ENCODE measurements around the gene SLIT3.
A peak's percentile ranks its signal among the peaks of the same experiment; 100 is the strongest.

Gene SLIT3

DNA sequence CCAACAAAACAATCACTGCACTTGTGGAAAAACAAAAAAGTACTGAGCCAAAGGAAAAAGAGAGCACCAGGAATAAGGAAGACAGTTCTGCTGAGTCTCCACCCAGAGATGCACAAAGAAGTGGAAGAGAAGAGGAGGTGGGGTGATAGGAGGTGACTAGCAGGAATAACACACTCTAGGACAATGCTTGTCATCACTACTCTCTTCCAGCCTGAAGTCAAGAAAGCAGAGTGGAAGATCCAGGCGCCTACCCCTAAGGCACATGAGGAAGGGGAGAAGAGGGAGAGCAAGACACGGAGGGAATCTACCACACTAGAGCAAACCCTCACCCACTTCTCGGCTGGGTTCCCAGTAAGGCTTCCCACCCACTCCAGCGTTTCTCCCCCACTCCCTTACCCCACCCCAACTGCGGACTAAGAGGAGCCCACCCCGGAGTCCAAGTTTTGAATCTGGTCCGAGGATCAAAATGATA, 1.7 kb downstream of the SLIT3 start:
- Histone ChIP-seq H3K4me3 (ENCODE audit: low read length) (no peak overlapping the region), H3K4me1 (ENCODE audit: control insufficient read depth, insufficient read depth, low read length) (peaks cover 28% of the 10 kb centered on the region), H3K27me3 (ENCODE audit: control insufficient read depth, insufficient read depth, low read length) (peaks cover 48% of the 10 kb centered on the region), H3K9ac (ENCODE audit: low read depth, low read length) (no peak overlapping the region), H3K4me2 (ENCODE audit: low read length) (peak overlapping the region; percentile 87), H3K36me3 (ENCODE audit: insufficient read depth, low read length) (no peaks in the 10 kb centered on the region), H3K9me3 (replicated peaks; ENCODE audit: low read length) (no peaks in the 10 kb centered on the region)

DNA sequence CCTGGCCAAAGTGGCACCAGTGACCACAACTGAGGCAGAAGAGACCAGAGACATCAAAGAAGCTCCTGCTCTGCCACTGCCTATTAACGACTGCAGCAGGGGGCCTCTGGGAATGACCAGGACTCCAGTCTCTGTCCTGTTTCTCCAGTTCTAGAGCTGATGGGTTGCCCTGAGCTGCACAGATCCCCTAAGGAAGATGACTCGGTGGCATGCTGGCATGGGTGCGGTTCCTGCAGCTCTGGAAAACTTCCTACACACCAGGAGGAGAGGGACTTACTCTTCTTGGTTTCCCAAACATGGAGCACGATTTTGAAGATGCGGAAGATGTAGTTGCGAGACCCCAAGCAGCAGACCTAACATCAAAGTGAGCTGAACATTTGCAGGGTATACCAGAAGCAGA, 2.7 kb downstream of the SLIT3 start:
- Histone ChIP-seq H3K27me3 (ENCODE audit: control insufficient read depth, insufficient read depth, low read length) (peaks cover 37% of the 10 kb centered on the region), H3K4me2 (ENCODE audit: low read length) (no peak overlapping the region), H3K9ac (ENCODE audit: low read depth, low read length) (no peak overlapping the region), H3K4me3 (ENCODE audit: low read length) (no peak overlapping the region), H3K36me3 (ENCODE audit: insufficient read depth, low read length) (no peaks in the 10 kb centered on the region), H3K4me1 (ENCODE audit: control insufficient read depth, insufficient read depth, low read length) (peaks cover 28% of the 10 kb centered on the region), H3K9me3 (replicated peaks; ENCODE audit: low read length) (no peaks in the 10 kb centered on the region)

DNA sequence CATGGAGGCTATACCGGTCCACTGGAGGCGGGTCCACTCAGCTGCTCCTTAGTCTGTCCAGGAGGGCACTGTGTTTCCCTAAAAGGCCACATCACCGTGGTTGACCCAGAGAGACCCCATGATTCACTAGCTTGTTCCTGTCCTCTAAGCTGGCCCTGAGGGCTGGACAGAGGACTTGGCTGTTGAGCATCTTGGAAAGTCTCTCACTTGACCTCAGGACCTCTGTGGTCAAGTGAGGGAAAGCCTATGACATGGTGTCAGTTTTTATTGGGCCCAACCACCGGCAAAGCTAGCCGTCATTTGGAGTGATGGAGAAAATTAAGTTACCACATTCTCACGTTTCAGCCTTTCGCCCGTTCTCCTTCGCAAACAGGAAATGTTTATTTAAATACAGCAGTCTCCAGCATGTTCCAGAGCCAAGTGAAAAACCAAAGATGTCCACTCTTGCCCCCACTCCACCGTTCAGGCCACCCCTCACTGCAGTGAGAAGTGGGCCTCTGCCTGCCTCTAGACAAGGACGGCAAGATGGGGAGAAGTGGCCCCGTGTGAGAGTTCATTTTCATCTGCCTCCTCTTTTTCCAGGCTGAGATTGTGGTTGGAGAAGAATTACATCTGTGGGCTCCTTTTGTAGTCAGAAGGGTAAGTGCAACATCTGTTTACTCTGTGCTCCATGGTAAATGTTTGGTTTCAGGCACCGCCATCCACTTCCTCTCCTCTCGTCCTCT, 4.4 kb downstream of the SLIT3 start:
- Histone ChIP-seq H3K27me3 (ENCODE audit: control insufficient read depth, insufficient read depth, low read length) (peaks cover 30% of the 10 kb centered on the region), H3K4me1 (ENCODE audit: control insufficient read depth, insufficient read depth, low read length) (peaks cover 20% of the 10 kb centered on the region), H3K4me2 (ENCODE audit: low read length) (no peak overlapping the region), H3K4me3 (ENCODE audit: low read length) (no peak overlapping the region), H3K9ac (ENCODE audit: low read depth, low read length) (no peak overlapping the region), H3K36me3 (ENCODE audit: insufficient read depth, low read length) (no peaks in the 10 kb centered on the region), H3K9me3 (replicated peaks; ENCODE audit: low read length) (no peaks in the 10 kb centered on the region)

DNA sequence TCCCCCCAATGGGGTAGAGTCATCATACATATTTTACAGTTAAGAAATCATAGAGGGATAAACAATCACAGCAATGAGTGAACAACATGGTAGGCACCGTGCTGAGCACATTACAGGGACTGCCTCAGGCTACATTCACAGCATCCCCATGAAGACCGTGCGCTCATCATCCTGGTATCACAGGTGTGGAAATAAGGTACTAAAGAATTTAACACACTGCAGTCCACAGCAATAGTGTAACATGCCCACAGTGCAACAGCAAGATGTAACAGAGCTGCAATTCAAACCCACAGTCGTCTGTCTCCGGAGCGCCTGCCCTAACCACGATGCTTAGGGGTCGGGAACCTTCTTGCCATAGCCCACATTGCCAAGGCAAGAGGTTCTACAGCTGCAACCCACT, 5.6 kb downstream of the SLIT3 start:
- Histone ChIP-seq H3K4me2 (ENCODE audit: low read length) (no peak overlapping the region), H3K9me3 (replicated peaks; ENCODE audit: low read length) (no peaks in the 10 kb centered on the region), H3K27me3 (ENCODE audit: control insufficient read depth, insufficient read depth, low read length) (peaks cover 30% of the 10 kb centered on the region), H3K4me1 (ENCODE audit: control insufficient read depth, insufficient read depth, low read length) (peaks cover 11% of the 10 kb centered on the region), H3K4me3 (ENCODE audit: low read length) (no peak overlapping the region), H3K36me3 (ENCODE audit: insufficient read depth, low read length) (no peaks in the 10 kb centered on the region), H3K9ac (ENCODE audit: low read depth, low read length) (no peak overlapping the region)

DNA sequence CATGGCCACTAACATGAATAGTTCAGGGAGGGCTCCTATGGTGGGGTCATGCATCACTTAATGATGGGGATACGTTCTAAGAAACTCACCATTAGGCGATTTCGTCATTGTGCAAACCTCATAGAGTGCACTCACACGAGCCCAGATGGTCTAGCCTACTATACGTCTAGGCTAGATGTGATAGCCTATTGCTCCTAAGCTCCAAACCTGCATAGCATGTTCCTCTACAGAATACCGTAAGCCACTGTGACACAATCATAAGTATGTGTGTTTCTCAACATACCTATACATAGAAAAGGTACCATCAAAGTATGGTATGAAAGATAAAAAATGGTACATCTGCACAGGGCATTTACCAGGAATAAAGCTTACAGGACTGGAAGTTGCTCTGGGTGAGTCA, 6.3 kb downstream of the SLIT3 start:
- H3K4me1 ChIP-seq (ENCODE audit: control insufficient read depth, insufficient read depth, low read length) = peaks cover 6% of the 10 kb centered on the region

DNA sequence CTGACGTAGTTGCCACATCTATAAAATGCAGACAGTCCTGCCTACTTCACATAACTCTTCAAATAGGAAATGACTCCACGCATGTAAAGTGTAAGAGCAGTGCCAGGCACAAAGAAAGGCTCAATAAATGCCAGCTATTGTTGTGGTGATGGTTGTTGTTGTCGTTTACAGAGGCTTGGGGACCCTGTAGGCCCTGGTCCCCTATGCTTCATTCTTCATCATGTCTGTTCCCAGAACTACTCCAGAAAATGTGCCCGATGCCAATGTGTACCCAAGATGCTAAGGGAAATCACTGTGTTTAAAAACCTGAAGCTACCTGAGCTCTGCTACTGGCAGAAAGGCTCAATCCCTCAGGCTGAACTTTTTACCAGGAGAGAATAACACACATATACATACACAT, 9.1 kb downstream of the SLIT3 start:
- Histone ChIP-seq H3K36me3 (ENCODE audit: insufficient read depth, low read length) (no peaks in the 10 kb centered on the region), H3K4me2 (ENCODE audit: low read length) (no peak overlapping the region), H3K9me3 (replicated peaks; ENCODE audit: low read length) (no peaks in the 10 kb centered on the region), H3K9ac (ENCODE audit: low read depth, low read length) (no peak overlapping the region), H3K4me3 (ENCODE audit: low read length) (no peak overlapping the region), H3K4me1 (ENCODE audit: control insufficient read depth, insufficient read depth, low read length) (peaks cover 6% of the 10 kb centered on the region), H3K27me3 (ENCODE audit: control insufficient read depth, insufficient read depth, low read length) (peaks cover 11% of the 10 kb centered on the region)

More for the DNA sequence above, 6.3 kb downstream of the SLIT3 start:
- Histone ChIP-seq H3K36me3 (ENCODE audit: insufficient read depth, low read length) (no peaks in the 10 kb centered on the region), H3K4me3 (ENCODE audit: low read length) (no peak overlapping the region), H3K27me3 (ENCODE audit: control insufficient read depth, insufficient read depth, low read length) (peaks cover 26% of the 10 kb centered on the region), H3K9ac (ENCODE audit: low read depth, low read length) (no peak overlapping the region), H3K4me2 (ENCODE audit: low read length) (no peak overlapping the region), H3K9me3 (replicated peaks; ENCODE audit: low read length) (no peaks in the 10 kb centered on the region)

DNA sequence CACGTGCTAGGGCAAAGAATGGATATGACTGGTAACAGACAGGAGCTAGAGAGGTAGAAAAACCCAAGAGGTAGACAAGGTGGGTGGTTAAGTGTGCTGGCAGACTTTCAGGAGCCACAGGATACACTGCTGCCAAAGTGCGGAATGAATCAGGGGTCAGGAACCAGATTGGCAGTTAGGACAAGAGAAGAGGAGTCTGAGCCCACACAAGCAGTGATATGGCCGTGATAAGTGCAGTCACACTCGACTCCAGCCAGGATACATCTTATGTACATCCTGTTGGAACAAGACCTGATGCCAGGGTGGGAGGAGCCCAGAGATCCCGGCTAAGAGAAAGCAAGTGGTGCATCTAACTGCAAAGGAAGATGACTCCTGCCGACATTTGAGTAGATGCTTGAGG, 10.0 kb downstream of the SLIT3 start:
- H3K4me2 ChIP-seq (ENCODE audit: low read length) = no peak overlapping the region
- peaks cover 11% of the 10 kb centered on the region for H3K27me3 ChIP-seq (ENCODE audit: control insufficient read depth, insufficient read depth, low read length)
- no peaks in the 10 kb centered on the region for H3K4me1 ChIP-seq (ENCODE audit: control insufficient read depth, insufficient read depth, low read length)
- H3K4me3 ChIP-seq (ENCODE audit: low read length) = no peak overlapping the region
- no peaks in the 10 kb centered on the region for H3K36me3 ChIP-seq (ENCODE audit: insufficient read depth, low read length)
- no peaks in the 10 kb centered on the region for H3K9me3 ChIP-seq (replicated peaks; ENCODE audit: low read length)
- H3K9ac ChIP-seq (ENCODE audit: low read depth, low read length) = no peak overlapping the region

DNA sequence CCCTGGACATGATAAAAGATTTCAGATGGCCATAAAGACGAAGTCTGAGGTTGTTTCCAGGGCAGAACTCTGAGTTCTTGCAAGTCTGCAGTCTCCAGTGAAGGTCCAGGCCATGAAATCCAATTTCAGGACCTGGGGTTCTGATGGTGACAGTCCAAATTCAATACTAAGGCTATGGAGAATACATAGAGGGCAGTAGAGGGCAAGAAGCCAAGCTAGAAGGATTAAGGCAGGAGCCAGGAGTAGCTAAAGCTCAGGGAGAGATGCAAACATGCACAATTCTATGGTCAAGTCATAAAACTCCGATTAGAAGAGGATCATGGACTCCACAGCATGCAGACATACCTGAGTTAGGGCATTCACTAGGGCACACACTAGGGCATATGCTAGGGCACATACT, 11.4 kb downstream of the SLIT3 start:
- no peaks in the 10 kb centered on the region for H3K9me3 ChIP-seq (replicated peaks; ENCODE audit: low read length)
- peaks cover 11% of the 10 kb centered on the region for H3K27me3 ChIP-seq (ENCODE audit: control insufficient read depth, insufficient read depth, low read length)
- H3K4me1 ChIP-seq (ENCODE audit: control insufficient read depth, insufficient read depth, low read length) = no peaks in the 10 kb centered on the region
- no peak overlapping the region for H3K4me2 ChIP-seq (ENCODE audit: low read length)
- no peak overlapping the region for H3K9ac ChIP-seq (ENCODE audit: low read depth, low read length)
- no peak overlapping the region for H3K4me3 ChIP-seq (ENCODE audit: low read length)
- no peaks in the 10 kb centered on the region for H3K36me3 ChIP-seq (ENCODE audit: insufficient read depth, low read length)

DNA sequence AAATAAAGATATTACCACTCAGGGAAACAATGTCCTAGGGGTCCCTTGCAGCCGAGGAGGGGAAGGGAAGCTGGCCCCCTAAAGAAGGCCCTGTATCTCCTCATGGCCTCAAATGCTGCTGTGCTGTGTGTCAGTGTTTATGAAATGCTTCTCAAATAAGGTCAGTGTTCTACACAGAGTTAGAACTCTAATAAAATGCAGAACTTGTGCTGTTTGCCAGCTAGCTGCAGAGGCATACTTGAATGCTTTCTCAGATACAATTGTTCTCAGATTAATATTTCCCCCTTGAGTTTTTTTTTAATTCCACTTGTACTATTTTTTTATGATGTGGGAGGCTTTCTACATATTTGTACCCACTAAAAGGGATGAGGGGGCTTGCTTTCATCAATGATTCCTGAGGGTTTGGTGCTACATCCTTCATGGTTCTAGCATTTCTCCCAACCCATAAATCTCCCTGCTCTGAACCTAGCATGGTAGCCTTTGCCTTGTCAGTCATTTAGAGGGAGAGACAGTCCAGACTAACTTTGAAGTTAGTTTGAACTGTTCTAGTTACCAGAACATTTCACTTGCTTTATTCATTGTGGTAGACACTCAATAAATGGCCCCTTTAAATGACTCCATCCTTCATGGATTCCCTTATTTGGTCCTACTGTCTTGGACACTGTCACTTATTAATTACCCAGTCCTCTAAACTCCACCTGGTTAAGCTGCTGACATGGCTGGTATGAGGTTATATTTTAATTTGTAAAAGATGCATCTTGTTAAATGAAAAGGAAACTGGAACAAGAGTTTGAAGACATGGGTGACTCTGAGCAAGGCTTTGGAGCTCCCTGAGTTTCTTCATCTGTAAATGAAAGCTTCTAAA, 12.6 kb downstream of the SLIT3 start:
- H3K4me1 ChIP-seq (ENCODE audit: control insufficient read depth, insufficient read depth, low read length) = no peaks in the 10 kb centered on the region

DNA sequence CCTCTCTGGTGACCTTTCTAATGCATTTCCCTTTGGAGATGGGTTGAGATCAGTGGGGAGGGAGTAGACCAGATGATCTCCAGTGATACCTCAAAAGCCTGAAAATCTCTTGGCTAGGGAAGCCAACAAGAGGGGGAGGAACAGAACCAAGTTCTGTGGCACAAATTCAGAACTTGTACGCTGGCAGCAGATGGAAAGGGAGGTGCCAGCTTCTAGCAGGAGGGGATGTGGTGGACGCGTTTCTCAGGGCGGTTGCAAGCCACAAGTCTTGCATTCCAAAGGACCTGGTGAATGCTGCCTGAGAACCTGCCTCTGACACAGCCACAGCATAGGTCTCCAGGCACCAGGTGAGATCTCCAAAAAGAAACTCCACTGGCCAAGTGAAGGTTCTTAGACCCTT, 13.4 kb downstream of the SLIT3 start:
- Histone ChIP-seq H3K9ac (ENCODE audit: low read depth, low read length) (no peak overlapping the region), H3K4me3 (ENCODE audit: low read length) (no peak overlapping the region), H3K4me2 (ENCODE audit: low read length) (no peak overlapping the region), H3K27me3 (ENCODE audit: control insufficient read depth, insufficient read depth, low read length) (peaks cover 11% of the 10 kb centered on the region), H3K4me1 (ENCODE audit: control insufficient read depth, insufficient read depth, low read length) (no peaks in the 10 kb centered on the region), H3K36me3 (ENCODE audit: insufficient read depth, low read length) (no peaks in the 10 kb centered on the region), H3K9me3 (replicated peaks; ENCODE audit: low read length) (no peaks in the 10 kb centered on the region)

More for the DNA sequence above, 12.6 kb downstream of the SLIT3 start:
- no peak overlapping the region for H3K4me2 ChIP-seq (ENCODE audit: low read length)
- no peaks in the 10 kb centered on the region for H3K36me3 ChIP-seq (ENCODE audit: insufficient read depth, low read length)
- H3K4me3 ChIP-seq (ENCODE audit: low read length) = no peak overlapping the region
- no peaks in the 10 kb centered on the region for H3K9me3 ChIP-seq (replicated peaks; ENCODE audit: low read length)
- no peak overlapping the region for H3K9ac ChIP-seq (ENCODE audit: low read depth, low read length)
- peaks cover 11% of the 10 kb centered on the region for H3K27me3 ChIP-seq (ENCODE audit: control insufficient read depth, insufficient read depth, low read length)

DNA sequence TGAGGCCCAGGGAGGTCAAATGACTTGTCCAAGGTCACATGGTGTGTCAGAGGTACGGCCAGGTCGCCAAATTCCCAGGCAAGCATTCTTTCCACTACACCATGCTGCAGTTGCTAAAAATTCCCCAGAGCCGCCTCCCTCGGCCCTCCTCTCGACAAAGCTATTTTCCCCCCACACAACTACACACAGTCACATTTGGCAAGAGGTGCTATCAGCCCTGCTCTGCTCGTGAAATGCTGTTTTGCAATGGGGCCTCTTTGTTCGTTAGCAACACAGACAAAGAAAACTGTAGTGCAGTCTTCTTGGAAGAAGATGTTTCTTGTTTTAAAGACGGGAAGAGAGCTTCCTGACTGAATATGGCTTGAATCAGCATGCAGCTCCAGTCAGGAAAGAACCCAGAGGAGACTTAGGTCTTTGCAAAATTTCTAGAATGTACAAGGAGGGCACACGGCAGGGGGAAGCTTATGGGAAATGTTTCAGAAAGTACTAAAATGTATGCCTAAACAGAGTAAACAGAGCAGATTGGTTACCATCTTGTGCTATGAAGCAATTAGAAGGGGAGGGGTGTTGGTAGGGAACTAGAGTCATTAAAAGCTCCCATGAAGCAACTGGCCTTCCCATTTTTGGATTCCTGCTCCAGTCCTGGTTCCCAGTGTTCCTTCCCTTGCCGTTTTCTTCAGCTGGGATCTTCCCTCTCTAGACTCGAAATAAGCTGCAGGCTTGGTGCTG, 14.2 kb downstream of the SLIT3 start:
- H3K9ac ChIP-seq (ENCODE audit: low read depth, low read length) = no peak overlapping the region
- H3K4me3 ChIP-seq (ENCODE audit: low read length) = no peak overlapping the region
- no peaks in the 10 kb centered on the region for H3K4me1 ChIP-seq (ENCODE audit: control insufficient read depth, insufficient read depth, low read length)
- H3K4me2 ChIP-seq (ENCODE audit: low read length) = no peak overlapping the region
- H3K9me3 ChIP-seq (replicated peaks; ENCODE audit: low read length) = no peaks in the 10 kb centered on the region
- H3K36me3 ChIP-seq (ENCODE audit: insufficient read depth, low read length) = no peaks in the 10 kb centered on the region
- H3K27me3 ChIP-seq (ENCODE audit: control insufficient read depth, insufficient read depth, low read length) = peaks cover 6% of the 10 kb centered on the region

Measured in skeletal muscle satellite cell (primary cell).